Smooth muscle cell (in vitro differentiated cells): ENCODE data around the gene PIAS3. TPM values are rescaled to one million over a fixed set of nuclear protein-coding genes. Genes with fewer than 3 reads are reported as not detected.

Experiments
- DNase-seq: peaks from one replicate; lab custom pipeline; 2025; ENCODE audit not compliant: unreplicated experiment; lab: John Stamatoyannopoulos, UW
- H2AFZ ChIP-seq: fragments of 200-600 bp; sonication (generic); 2 replicates; pipeline ENCODE4 v1.6.0; 2016; ENCODE audit warnings: antibody characterized with exemption, low read depth, mild to moderate bottlenecking
- H3F3A ChIP-seq: fragments of 200-600 bp; sonication (generic); 2 replicates; pipeline ENCODE4 v1.6.0; 2017; ENCODE audit warnings: antibody characterized with exemption, low read depth
- H3K27ac ChIP-seq: fragments of 200-600 bp; sonication (generic); 2 replicates; pipeline ENCODE4 v1.5.1; 2016; ENCODE audit warnings: low read depth, mild to moderate bottlenecking
- H3K27me3 ChIP-seq: fragments of 200-600 bp; sonication (generic); 2 replicates; pipeline ENCODE4 v1.6.1; 2016; ENCODE audit warnings: low read depth, mild to moderate bottlenecking
- H3K36me3 ChIP-seq: fragments of 200-600 bp; sonication (generic); 2 replicates; pipeline ENCODE4 v1.5.1; 2016; ENCODE audit warnings: low read depth
- H3K4me1 ChIP-seq: fragments of 200-600 bp; sonication (generic); 2 replicates; pipeline ENCODE4 v1.5.1; 2016; ENCODE audit warnings: low read depth
- H3K4me2 ChIP-seq: fragments of 200-600 bp; sonication (generic); 2 replicates; pipeline ENCODE4 v1.6.0; 2016; ENCODE audit warnings: mild to moderate bottlenecking
- H3K4me3 ChIP-seq: fragments of 200-600 bp; sonication (generic); 2 replicates; pipeline ENCODE4 v1.5.1; 2016; ENCODE audit warnings: mild to moderate bottlenecking
- H3K79me2 ChIP-seq: fragments of 200-600 bp; sonication (generic); 2 replicates; pipeline ENCODE4 v1.6.0; 2016; ENCODE audit warnings: low read depth, mild to moderate bottlenecking
- H3K9ac ChIP-seq: fragments of 200-600 bp; sonication (generic); 2 replicates; pipeline ENCODE4 v1.6.0; 2016; ENCODE audit warnings: low read depth
- H3K9me3 ChIP-seq: fragments of 200-600 bp; sonication (generic); replicated peaks from 2 replicates; pipeline ENCODE4 v1.5.1; 2016; ENCODE audit warnings: low read depth
- H4K20me1 ChIP-seq: fragments of 200-600 bp; sonication (generic); 2 replicates; pipeline ENCODE4 v1.6.0; 2016; ENCODE audit warnings: low read depth
- WGBS: methylation state at CpG from one replicate; pipeline ENCODE4 v1.1.7; 2016; ENCODE audit warnings: low lambda C conversion rate; 5-methylcytosine and 5-hydroxymethylcytosine counted together
- polyA plus RNA-seq: library from polyadenylated mRNA; unstranded; fragments of >200 nt; fragmentation: Nextera tagmentation; extraction: Ambion mirVana; gene quantifications from 2 replicates; pipeline ENCODE4 v1.2.1, GENCODE V29; 2016
- total RNA-seq: library from RNA; depleted of rRNA; stranded (reverse); fragments of >200 nt; gene quantifications from 2 replicates; pipeline ENCODE4 v1.2.3, GENCODE V29; 2014
- TF ChIP-seq, protein P1 (sequence below): fragments of 200-600 bp; sonication (generic); IDR thresholded peaks from 2 replicates; pipeline ENCODE4 v1.5.1; 2017; ENCODE audit warnings: borderline replicate concordance, mild to moderate bottlenecking, antibody characterized with exemption; ENCODE audit not compliant: insufficient read depth, poor library complexity, severe bottlenecking

Gene PIAS3
- total and polyA plus RNA-seq, 2 experiments from 2014 or later, result 39.2 to 57.6 TPM

DNA sequence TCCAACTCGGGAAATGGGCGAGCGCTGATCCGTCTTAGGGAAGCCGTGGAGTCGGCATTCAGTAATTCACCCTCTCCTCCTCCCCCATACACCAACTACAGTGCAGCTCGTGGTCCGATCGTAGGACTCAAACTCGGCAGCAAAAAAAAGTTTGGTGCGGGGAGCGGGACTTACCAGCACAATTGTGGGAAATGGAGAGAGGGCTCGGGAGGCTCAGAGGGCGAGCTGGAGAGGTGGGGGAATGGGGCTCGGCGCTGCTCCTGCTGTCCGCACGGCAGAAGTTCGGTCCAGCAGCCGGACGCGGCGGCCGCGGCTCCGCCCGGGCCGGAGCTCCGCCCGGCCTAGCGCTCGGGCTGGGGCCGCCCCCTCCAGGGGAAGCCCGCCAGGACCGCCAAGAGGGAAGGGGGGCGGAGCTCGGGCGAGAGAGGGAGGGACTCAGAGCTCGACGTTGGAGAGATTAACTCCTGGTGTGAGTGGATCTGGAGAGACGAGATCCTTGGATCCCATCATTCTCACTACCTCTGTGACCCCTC, 676 bp upstream of the PIAS3 start:
- peak; percentile 66 for DNase-seq
- Histone ChIP-seq H3F3A (peaks cover 6% of the 10 kb centered on the region), H2AFZ (peak overlapping the region; percentile 91), H3K27me3 (peaks cover 2% of the 10 kb centered on the region), H3K79me2 (peaks cover 12% of the 10 kb centered on the region), H3K36me3 (peaks cover 4% of the 10 kb centered on the region), H3K9ac (peak overlapping the region; percentile 44), H4K20me1 (peaks cover 24% of the 10 kb centered on the region), H3K4me3 (peak overlapping the region; percentile 96), H3K4me2 (peak overlapping the region; percentile 91), H3K9me3 (no peaks in the 10 kb centered on the region), H3K4me1 (no peaks in the 10 kb centered on the region), H3K27ac (peak overlapping the region; percentile 60)
- TF ChIP-seq, protein P1, sequence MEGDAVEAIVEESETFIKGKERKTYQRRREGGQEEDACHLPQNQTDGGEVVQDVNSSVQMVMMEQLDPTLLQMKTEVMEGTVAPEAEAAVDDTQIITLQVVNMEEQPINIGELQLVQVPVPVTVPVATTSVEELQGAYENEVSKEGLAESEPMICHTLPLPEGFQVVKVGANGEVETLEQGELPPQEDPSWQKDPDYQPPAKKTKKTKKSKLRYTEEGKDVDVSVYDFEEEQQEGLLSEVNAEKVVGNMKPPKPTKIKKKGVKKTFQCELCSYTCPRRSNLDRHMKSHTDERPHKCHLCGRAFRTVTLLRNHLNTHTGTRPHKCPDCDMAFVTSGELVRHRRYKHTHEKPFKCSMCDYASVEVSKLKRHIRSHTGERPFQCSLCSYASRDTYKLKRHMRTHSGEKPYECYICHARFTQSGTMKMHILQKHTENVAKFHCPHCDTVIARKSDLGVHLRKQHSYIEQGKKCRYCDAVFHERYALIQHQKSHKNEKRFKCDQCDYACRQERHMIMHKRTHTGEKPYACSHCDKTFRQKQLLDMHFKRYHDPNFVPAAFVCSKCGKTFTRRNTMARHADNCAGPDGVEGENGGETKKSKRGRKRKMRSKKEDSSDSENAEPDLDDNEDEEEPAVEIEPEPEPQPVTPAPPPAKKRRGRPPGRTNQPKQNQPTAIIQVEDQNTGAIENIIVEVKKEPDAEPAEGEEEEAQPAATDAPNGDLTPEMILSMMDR, result no peak
- under 1% methylated on average over 38 of the region's 41 CpGs for WGBS

DNA sequence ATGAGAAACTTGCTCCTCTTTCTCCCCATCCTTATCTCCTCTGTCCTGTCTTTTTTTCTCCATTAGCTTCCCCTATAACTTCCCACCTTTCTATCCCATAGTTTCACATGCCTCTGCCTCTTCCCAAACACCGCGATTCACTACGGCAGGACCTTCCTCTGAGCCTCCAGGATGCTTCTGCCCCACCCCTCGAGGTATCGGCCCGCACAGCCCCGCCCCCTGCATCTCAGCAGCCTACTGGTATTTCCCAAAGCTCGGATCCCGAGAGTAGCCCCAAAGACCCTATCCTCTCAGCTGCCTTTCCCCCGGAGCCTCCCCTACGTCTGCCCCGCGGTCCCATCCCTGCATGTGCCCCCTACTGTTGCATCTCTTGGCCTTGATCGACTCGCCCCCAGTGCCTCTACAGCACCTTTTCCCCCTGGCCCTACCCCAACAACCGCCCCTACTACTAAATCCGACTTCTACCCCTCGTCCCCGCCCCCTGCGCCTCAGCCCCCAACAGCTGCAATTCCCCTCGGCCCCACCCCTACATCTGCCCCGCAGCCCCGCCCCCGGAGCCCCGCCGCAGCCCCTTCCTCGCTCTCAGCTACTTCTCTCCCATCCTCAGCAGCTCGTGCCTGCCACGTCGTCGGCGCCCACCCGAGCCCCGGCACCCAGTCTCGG, 512 bp downstream of the PIAS3 start:
- no peak for DNase-seq

DNA sequence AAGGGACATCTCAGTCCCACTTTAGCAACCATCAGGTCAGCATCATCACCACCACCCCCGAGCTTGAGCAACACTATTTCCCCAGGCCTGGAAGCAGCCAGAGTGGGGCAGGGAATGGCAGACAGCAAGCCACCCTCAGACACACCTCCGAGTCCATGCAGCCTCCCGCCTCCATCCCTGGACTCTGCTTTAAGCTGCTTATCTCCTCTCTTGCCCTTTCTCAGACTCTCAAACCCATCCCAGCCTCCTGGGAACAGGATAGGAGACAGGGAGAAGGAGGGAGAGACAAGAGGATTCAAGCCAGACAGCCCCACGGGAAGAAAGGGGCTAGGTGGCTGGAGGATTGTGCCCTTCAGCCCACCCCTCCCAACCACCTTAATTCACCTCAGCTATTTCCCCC, 1.7 kb downstream of the PIAS3 start:
- Histone ChIP-seq H3K27ac (no peak overlapping the region), H2AFZ (no peak overlapping the region), H3K4me2 (no peak overlapping the region), H3K4me1 (no peaks in the 10 kb centered on the region), H3K9ac (no peak overlapping the region), H3K79me2 (peaks cover 12% of the 10 kb centered on the region), H3K4me3 (no peak overlapping the region), H3K27me3 (no peaks in the 10 kb centered on the region), H3F3A (peaks cover 6% of the 10 kb centered on the region), H3K9me3 (no peaks in the 10 kb centered on the region), H4K20me1 (peaks cover 24% of the 10 kb centered on the region), H3K36me3 (peaks cover 4% of the 10 kb centered on the region)
- no peak for DNase-seq
- TF ChIP-seq, protein P1, result no peak
- 90% methylated on average over 4 of the region's 4 CpGs for WGBS

More for the DNA sequence above, 512 bp downstream of the PIAS3 start:
- 2% methylated on average over 28 of the region's 35 CpGs for WGBS
- peaks cover 24% of the 10 kb centered on the region for H4K20me1 ChIP-seq
- peak overlapping the region; percentile 96 for H3K4me3 ChIP-seq
- no peaks in the 10 kb centered on the region for H3K27me3 ChIP-seq
- TF ChIP-seq, protein P1, result no peak
- no peaks in the 10 kb centered on the region for H3K4me1 ChIP-seq
- H3K9ac ChIP-seq, result peak overlapping the region; percentile 84
- H3K79me2 ChIP-seq, result peaks cover 12% of the 10 kb centered on the region
- no peak overlapping the region for H2AFZ ChIP-seq
- H3K4me2 ChIP-seq, result peak overlapping the region; percentile 91
- no peaks in the 10 kb centered on the region for H3K9me3 ChIP-seq
- H3F3A ChIP-seq, result peaks cover 6% of the 10 kb centered on the region
- H3K27ac ChIP-seq, result no peak overlapping the region
- H3K36me3 ChIP-seq, result peaks cover 4% of the 10 kb centered on the region
